K562 (cell line): ENCODE results near the gene FERMT3. TPM values are rescaled to one million over a fixed set of nuclear protein-coding genes. Genes with fewer than 3 reads are reported as not detected.
A peak's percentile ranks its signal among the peaks of the same experiment; 100 is the strongest.

ENCODE experiments used
- ATF7 ChIP-seq: fragments of 450-650 bp; IDR thresholded peaks from 2 replicates; pipeline ENCODE4 v1.7.1; 2014; ENCODE audit warnings: mild to moderate bottlenecking, moderate library complexity
- CBX1 ChIP-seq: sonication (generic); IDR thresholded peaks from 2 replicates; pipeline ENCODE4 v1.6.1; 2016; ENCODE audit warnings: antibody characterized with exemption, low read depth, mild to moderate bottlenecking
- DMBX1 ChIP-seq: fragments of 250-450 bp; sonication (Bioruptor Pico); IDR thresholded peaks from 2 replicates; pipeline ENCODE4 v1.8.0; 2022; ENCODE audit warnings: inconsistent platforms, mild to moderate bottlenecking, moderate library complexity, borderline replicate concordance
- EP400 ChIP-seq: fragments of 450-650 bp; IDR thresholded peaks from 2 replicates; pipeline ENCODE4 v1.6.1; 2017; ENCODE audit warnings: antibody characterized with exemption, mild to moderate bottlenecking, moderate library complexity
- ETV1 ChIP-seq: fragments of 450-650 bp; conservative IDR thresholded peaks from 2 replicates; pipeline ENCODE4 v1.6.1; 2016; ENCODE audit warnings: missing genetic modification characterization, control low read depth, low read depth, missing compliant biosample characterization
- ETV5 ChIP-seq: sonication (generic); formaldehyde crosslinking; IDR thresholded peaks from 2 replicates; pipeline ENCODE4 v1.4.0; 2020; ENCODE audit warnings: low read depth, mild to moderate bottlenecking, missing genetic modification reagents
- FOSL1 ChIP-seq: fragments of 200-800 bp; sonication (Bioruptor generic); conservative IDR thresholded peaks from 2 replicates; pipeline ENCODE4 v1.6.1; 2016; ENCODE audit warnings: missing genetic modification characterization, missing compliant biosample characterization
- HDAC1 ChIP-seq, 2 experiments: fragments of 450-650 bp; IDR thresholded peaks; 2 replicates each; pipeline ENCODE4 v1.6.1; 2016 to 2017; ENCODE audit warnings: inconsistent platforms in 1 of 2, mild to moderate bottlenecking in 1 of 2, moderate library complexity in 1 of 2
- HNRNPLL ChIP-seq: fragments of 200-400 bp; formaldehyde crosslinking; IDR thresholded peaks from 2 replicates; pipeline ENCODE4 v1.6.1; 2017; ENCODE audit warnings: low read length, low read depth, mild to moderate bottlenecking; ENCODE audit not compliant: poor library complexity, severe bottlenecking
- KDM2B ChIP-seq: fragments of 250-450 bp; sonication (Bioruptor Pico); IDR thresholded peaks from 2 replicates; pipeline ENCODE4 v1.8.0; 2021; ENCODE audit warnings: mild to moderate bottlenecking, moderate library complexity
- L3MBTL2 ChIP-seq: fragments of 450-650 bp; IDR thresholded peaks from 2 replicates; pipeline ENCODE4 v1.6.1; 2016; ENCODE audit warnings: mild to moderate bottlenecking, moderate library complexity
- LCOR ChIP-seq: sonication (generic); formaldehyde crosslinking; IDR thresholded peaks from 2 replicates; pipeline ENCODE4 v1.8.0; 2022; ENCODE audit warnings: mild to moderate bottlenecking, missing genetic modification reagents
- MNT ChIP-seq, 2 experiments: fragments of 450-650 bp; conservative IDR thresholded peaks; 2 replicates each; pipeline ENCODE4 v1.6.1; 2017; ENCODE audit warnings: mild to moderate bottlenecking in 2 of 2, moderate library complexity in 2 of 2
- MYNN ChIP-seq, 2 experiments: sonication (generic); formaldehyde crosslinking in 1 of 2; IDR thresholded peaks; 2 replicates each; pipeline versions ENCODE4 v1.5.0 to v1.6.1; 2016 to 2020; ENCODE audit warnings: antibody characterized with exemption in 1 of 2, missing genetic modification reagents in 1 of 2
- NKRF ChIP-seq: fragments of 450-650 bp; IDR thresholded peaks from 2 replicates; pipeline ENCODE4 v1.6.1; 2016; ENCODE audit warnings: borderline replicate concordance
- POLR2A ChIP-seq: fragments of 450-650 bp; conservative IDR thresholded peaks from 2 replicates; pipeline ENCODE4 v1.6.1; 2016
- RBBP5 ChIP-seq: fragments of 200-600 bp; sonication (generic); IDR thresholded peaks from 2 replicates; pipeline ENCODE4 v1.6.1; 2012; ENCODE audit warnings: borderline replicate concordance, mild to moderate bottlenecking, low read length, control low read depth, inconsistent platforms; ENCODE audit not compliant: insufficient read depth, poor library complexity, severe bottlenecking
- SRF ChIP-seq, 2 experiments: fragments of 250-450, 450-650 bp in 1 of 2; sonication (Bioruptor Pico) in 1 of 2; sonication (generic) in 1 of 2; formaldehyde crosslinking; IDR thresholded peaks; 2 replicates each; pipeline versions ENCODE4 v1.5.0 to v1.5.1; 2020 to 2022; ENCODE audit warnings: mild to moderate bottlenecking in 1 of 2, missing genetic modification reagents in 1 of 2
- SRSF1 ChIP-seq: fragments of 200-400 bp; formaldehyde crosslinking; IDR thresholded peaks from 2 replicates; pipeline ENCODE4 v1.6.1; 2017; ENCODE audit warnings: mild to moderate bottlenecking, low read depth, low read length, moderate library complexity
- SUPT5H ChIP-seq: fragments of 450-650 bp; IDR thresholded peaks from 2 replicates; pipeline ENCODE4 v1.6.1; 2016
- ZC3H4 ChIP-seq: sonication (generic); formaldehyde crosslinking; IDR thresholded peaks from 2 replicates; pipeline ENCODE4 v1.9.0; 2021; ENCODE audit warnings: missing genetic modification reagents, borderline replicate concordance
- ZNF561 ChIP-seq: fragments of 450-650 bp; formaldehyde crosslinking; conservative IDR thresholded peaks from 2 replicates; pipeline ENCODE4 v1.4.0; 2020; ENCODE audit warnings: mild to moderate bottlenecking, moderate library complexity
- polyA plus RNA-seq, 8 experiments: library from polyadenylated mRNA; depleted of rRNA in 4 of 8; stranded (reverse) in 5 of 8; unstranded in 3 of 8; fragments of >200 nt; fragmentation: Nextera tagmentation in 2 of 8; fragmentation: Illumina TruSeq in 1 of 8; extraction: Ambion mirVana in 2 of 8; extraction: Trizol in 1 of 8; gene quantifications; 2 replicates each; pipeline versions ENCODE4 v1.2.1 to v1.2.3, GENCODE V29; 2011 to 2014; ENCODE audit warnings: inconsistent platforms in 1 of 8, missing spikeins in 1 of 8
- total RNA-seq, 7 experiments: library from RNA; depleted of rRNA in 6 of 7; stranded (reverse); fragments of >200 nt in 6 of 7; fragmentation: Illumina TruSeq in 2 of 7; extraction: Trizol in 2 of 7; gene quantifications; 2 replicates each; pipeline versions ENCODE4 v1.2.1 to v1.2.3, GENCODE V29; 2011 to 2021; ENCODE audit warnings: low replicate concordance in 1 of 7
- TF ChIP-seq, protein P1 (sequence below): fragments of 200-800 bp; sonication (Bioruptor generic); IDR thresholded peaks from 2 replicates; pipeline ENCODE4 v1.6.1; 2017; ENCODE audit warnings: missing genetic modification characterization, missing compliant biosample characterization

The FERMT3 gene
- total and polyA plus RNA-seq, 9 of the 15 experiments (the other 6 are each of a cell fraction or from before 2014, with no cell fraction given), result 3.2 to 275 (median 79.7) TPM

DNA sequence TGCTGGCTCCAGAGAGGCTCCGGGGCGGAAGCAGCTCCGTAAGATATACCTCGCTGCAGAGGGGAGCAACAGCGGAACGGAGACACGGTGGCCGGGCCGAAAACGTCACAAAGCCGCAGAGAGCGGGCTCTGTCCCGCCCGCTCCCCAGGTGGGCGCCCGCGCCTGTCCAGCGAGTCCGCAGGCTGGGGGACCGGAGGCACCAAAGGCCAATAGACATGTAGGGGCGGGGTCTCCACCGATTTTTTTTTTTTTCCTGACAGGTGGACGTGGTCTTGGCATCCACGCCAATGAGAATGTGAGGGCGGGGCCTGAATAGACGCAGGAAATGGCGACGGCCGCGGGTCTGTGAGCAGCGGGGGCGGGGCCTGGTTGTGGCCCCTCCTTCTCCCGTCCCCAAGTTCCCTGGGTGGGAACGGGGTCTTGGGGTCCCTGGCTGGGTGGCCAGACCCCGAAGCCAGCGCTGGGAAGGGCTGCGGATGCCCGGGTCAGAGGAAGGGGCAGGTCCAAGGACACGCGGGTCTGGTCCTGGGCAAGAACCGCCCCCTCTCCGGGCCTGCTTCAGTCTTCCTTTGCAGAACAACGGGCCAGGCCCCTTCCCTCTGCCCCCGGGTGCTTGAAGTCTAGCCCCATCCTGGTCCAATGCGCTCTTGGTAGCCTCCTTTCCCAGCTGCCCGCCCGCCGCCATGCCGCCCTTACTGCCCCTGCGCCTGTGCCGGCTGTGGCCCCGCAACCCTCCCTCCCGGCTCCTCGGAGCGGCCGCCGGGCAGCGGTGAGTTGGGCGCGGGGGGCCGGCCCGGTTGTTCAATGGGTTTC lies 23.9 kb downstream of the FERMT3 start, which contains the start of gene DNAJC4 (continued):
- TF ChIP-seq ETV5 (peak; percentile 76), KDM2B (0 out of 2 replicates have a peak, but pooled peaks have one; percentile 46), L3MBTL2 (0 out of 2 replicates have a peak, but pooled peaks have one; percentile 17), POLR2A (peak; percentile 77), DMBX1 (CRISPR knock-in tag) (no peak), LCOR (CRISPR knock-in tag) (peak; percentile 56; the same call in 1 of the 2 replicates), CBX1 (peak; percentile 40), ATF7 (peak; percentile 68), ETV1 (tag) (peak; percentile 61), NKRF (0 out of 2 replicates have a peak, but pooled peaks have one; percentile 14), MNT (conservative IDR thresholded peaks at IDR 0.05) (0 out of 4 replicates have a peak, but pooled peaks have one; percentile 20 to 54), ZC3H4 (CRISPR knock-in tag) (0 out of 2 replicates have a peak, but pooled peaks have one; percentile 76), FOSL1 (no peak), HNRNPLL (peak; percentile 33), MYNN (IDR thresholded peaks at IDR 0.05) (peak; percentile 68), MYNN (CRISPR knock-in tag; IDR thresholded peaks at IDR 0.05) (no peak), ZNF561 (CRISPR knock-in tag) (no peak), SUPT5H (peak; percentile 73), HDAC1 (IDR thresholded peaks at IDR 0.05) (peak in 1 of 2 experiments; percentile 48; a peak in 2 of 4 replicates), EP400 (0 out of 2 replicates have a peak, but pooled peaks have one; percentile 44), SRSF1 (no peak), RBBP5 (peak; percentile 44), SRF (CRISPR knock-in tag; IDR thresholded peaks at IDR 0.05) (no peak)
- TF ChIP-seq, protein P1, sequence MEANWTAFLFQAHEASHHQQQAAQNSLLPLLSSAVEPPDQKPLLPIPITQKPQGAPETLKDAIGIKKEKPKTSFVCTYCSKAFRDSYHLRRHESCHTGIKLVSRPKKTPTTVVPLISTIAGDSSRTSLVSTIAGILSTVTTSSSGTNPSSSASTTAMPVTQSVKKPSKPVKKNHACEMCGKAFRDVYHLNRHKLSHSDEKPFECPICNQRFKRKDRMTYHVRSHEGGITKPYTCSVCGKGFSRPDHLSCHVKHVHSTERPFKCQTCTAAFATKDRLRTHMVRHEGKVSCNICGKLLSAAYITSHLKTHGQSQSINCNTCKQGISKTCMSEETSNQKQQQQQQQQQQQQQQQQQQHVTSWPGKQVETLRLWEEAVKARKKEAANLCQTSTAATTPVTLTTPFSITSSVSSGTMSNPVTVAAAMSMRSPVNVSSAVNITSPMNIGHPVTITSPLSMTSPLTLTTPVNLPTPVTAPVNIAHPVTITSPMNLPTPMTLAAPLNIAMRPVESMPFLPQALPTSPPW (CRISPR knock-in tag), result peak; percentile 56
